Measurements from ENCODE around the gene FLNA.
"Not testable (repeated sequence)": the region's sequence is repeated elsewhere in the genome, so short reads cannot be mapped to it uniquely, and the experiment has no call there.

The FLNA gene

DNA sequence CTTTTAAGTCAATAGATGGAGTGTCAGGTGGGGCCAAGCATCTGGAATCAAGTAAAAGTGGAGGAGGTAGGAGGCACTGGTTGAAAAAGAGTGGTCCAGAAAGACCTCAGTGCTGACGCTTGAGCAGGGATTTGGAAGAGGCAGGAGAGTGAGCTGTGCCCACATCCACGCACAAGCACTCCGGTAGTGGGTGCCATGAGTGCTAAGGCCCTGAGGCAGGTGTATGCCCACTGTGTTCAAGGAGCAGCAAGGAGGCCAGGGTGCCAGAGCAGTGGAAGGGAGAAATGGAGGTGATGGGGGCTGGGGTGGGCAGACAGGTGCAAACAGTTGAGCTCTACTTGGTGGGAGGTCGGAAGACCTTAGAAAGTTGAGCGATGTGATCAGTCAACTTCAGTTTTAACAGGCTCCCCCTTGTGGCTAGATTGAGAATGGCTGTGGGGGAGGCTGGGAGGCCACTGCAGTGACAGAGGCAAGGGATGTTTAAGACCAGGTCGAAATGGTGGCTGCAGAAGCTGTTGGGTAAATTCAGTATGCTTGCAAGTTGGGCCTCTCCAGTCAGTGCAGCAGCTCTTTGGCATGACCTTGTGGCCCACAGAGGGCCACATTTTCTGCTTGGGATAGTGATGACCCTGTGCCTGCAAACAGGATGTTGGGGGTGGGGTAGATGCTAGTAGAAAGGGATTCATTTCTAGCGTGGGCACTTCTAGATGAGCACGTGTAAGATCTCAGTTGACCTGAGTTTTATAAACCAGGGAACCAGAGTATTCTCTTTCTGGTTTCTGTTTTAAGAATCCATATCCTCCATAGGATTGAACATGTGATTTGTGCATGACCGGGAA lies 66.1 kb downstream of the FLNA start:
- H3K27me3 ChIP-seq (replicated peaks; ENCODE audit: control insufficient read depth, insufficient read depth, low read length): peaks cover 49% of the 10 kb centered on the region
- H3K9ac ChIP-seq (ENCODE audit: low read length): no peak overlapping the region
- no peaks in the 10 kb centered on the region for H3K9me3 ChIP-seq (ENCODE audit: control insufficient read depth, low read length)
- peaks cover 8% of the 10 kb centered on the region for H3K4me1 ChIP-seq (ENCODE audit: control insufficient read depth, insufficient read depth, low read length)
- H3K36me3 ChIP-seq (ENCODE audit: control insufficient read depth, insufficient read depth, low read length, severe bottlenecking): no peaks in the 10 kb centered on the region
- no peak overlapping the region for H3K4me3 ChIP-seq (ENCODE audit: low read length)
- DNase-seq (ENCODE audit: low read depth): peak; percentile 60

DNA sequence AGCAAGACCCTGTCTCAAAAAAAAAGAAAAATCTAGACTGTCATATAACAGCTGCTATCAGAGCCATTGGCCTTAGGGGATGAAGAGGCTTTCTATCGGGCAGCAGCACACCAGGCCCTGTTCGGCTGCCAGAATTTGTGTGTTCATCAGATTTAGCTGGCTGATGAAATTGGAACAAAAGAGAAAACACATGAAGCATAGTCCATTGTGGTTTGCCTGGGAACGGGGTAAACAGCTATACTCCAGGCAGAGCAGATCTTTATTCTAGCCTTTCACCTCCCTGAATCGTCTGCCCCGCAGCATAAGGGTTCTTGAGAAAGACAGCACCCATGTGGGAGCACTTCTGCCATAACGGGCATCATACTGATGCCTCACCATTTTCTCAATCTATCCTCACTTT lies 67.2 kb downstream of the FLNA start:
- DNase-seq (ENCODE audit: low read depth): peak; percentile 13
- Histone ChIP-seq H3K9ac (ENCODE audit: low read length) (no peak overlapping the region), H3K4me3 (ENCODE audit: low read length) (no peak overlapping the region), H3K4me1 (ENCODE audit: control insufficient read depth, insufficient read depth, low read length) (peaks cover 8% of the 10 kb centered on the region), H3K27me3 (replicated peaks; ENCODE audit: control insufficient read depth, insufficient read depth, low read length) (peaks cover 41% of the 10 kb centered on the region), H3K36me3 (ENCODE audit: control insufficient read depth, insufficient read depth, low read length, severe bottlenecking) (no peaks in the 10 kb centered on the region), H3K9me3 (ENCODE audit: control insufficient read depth, low read length) (no peaks in the 10 kb centered on the region)

DNA sequence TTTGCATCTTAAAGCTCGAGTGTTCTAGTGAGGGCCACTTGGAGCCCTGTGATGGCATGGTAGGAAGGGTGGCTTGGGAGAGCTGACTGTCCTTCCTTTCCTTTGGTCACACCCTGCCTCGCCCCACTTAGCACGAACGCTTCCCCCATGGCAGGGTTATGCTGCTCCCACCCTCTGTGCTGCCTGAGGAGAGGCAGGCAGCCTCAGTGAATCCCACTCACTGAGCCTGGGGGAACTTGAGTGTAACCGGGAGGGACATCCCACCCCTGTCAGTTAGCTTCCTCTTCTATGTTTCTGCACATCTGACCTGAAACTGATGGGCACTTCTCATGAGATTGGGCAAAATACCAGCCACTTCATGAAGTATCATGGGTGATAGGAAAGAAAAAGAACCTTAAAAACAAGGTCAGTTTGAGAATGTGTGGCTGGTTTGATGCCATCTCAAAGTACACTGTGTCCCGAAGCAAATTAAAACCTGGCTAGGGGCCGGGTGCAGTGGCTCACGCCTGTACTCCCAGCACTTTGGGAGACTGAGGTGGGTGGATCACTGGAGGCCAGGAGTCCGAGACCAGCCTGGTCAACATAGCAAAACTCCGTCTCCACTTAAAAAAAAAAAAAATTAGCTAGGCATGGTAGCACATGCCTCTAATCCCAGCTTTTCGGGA lies 68.8 kb downstream of the FLNA start:
- Histone ChIP-seq H3K4me1 (ENCODE audit: control insufficient read depth, insufficient read depth, low read length) (peaks cover 8% of the 10 kb centered on the region), H3K27me3 (replicated peaks; ENCODE audit: control insufficient read depth, insufficient read depth, low read length) (peaks cover 26% of the 10 kb centered on the region), H3K4me3 (ENCODE audit: low read length) (no peak overlapping the region), H3K9ac (ENCODE audit: low read length) (no peak overlapping the region), H3K36me3 (ENCODE audit: control insufficient read depth, insufficient read depth, low read length, severe bottlenecking) (no peaks in the 10 kb centered on the region), H3K9me3 (ENCODE audit: control insufficient read depth, low read length) (no peaks in the 10 kb centered on the region)
- no peak for DNase-seq (ENCODE audit: low read depth)

DNA sequence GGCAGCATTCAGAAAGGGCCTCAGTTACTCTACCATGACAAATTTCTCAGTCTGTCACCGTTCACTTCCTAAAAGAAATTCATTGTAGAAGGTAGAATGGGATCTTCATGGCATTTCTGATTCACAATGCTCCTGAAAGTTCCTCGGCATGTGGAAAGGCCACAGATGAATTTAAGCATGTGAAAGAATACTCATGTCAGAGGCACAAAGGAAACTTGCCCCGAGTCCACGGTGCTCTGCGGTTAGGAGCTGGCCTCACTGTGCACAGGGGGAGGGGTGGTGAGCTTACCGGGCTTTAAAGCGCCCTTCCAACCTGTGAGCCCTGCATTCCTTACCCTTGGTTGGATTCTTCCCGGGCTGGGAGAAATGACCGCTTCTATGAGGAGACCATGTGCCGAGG lies 69.6 kb downstream of the FLNA start:
- H3K36me3 ChIP-seq (ENCODE audit: control insufficient read depth, insufficient read depth, low read length, severe bottlenecking): no peaks in the 10 kb centered on the region
- H3K4me3 ChIP-seq (ENCODE audit: low read length): no peak overlapping the region
- no peak overlapping the region for H3K9ac ChIP-seq (ENCODE audit: low read length)
- peaks cover 8% of the 10 kb centered on the region for H3K4me1 ChIP-seq (ENCODE audit: control insufficient read depth, insufficient read depth, low read length)
- H3K9me3 ChIP-seq (ENCODE audit: control insufficient read depth, low read length): no peaks in the 10 kb centered on the region
- peaks cover 26% of the 10 kb centered on the region for H3K27me3 ChIP-seq (replicated peaks; ENCODE audit: control insufficient read depth, insufficient read depth, low read length)
- no peak for DNase-seq (ENCODE audit: low read depth)

DNA sequence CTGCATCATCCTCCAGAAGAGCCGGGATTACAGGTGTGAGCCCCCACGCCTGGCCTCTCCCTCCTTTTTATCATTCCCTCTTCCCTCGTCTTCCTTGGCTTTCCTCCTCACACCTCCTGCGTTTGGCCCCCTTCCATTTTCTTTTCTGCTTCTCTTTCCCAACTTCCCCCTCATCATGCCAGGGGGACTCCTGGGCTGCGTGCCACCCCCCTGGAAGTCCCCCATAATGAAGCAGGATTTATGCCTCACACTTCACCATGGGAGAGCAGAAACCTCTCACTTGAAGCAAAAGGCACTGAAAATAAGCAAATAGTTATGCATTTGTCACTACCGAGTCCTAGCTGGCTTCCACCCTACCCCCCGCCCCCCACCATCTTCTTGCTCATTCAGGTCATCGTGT lies 71.0 kb downstream of the FLNA start:
- H3K4me3 ChIP-seq (ENCODE audit: low read length): no peak overlapping the region
- no peak for DNase-seq (ENCODE audit: low read depth)
- no peak overlapping the region for H3K9ac ChIP-seq (ENCODE audit: low read length)
- H3K4me1 ChIP-seq (ENCODE audit: control insufficient read depth, insufficient read depth, low read length): peaks cover 8% of the 10 kb centered on the region
- no peaks in the 10 kb centered on the region for H3K9me3 ChIP-seq (ENCODE audit: control insufficient read depth, low read length)
- H3K27me3 ChIP-seq (replicated peaks; ENCODE audit: control insufficient read depth, insufficient read depth, low read length): peaks cover 26% of the 10 kb centered on the region
- H3K36me3 ChIP-seq (ENCODE audit: control insufficient read depth, insufficient read depth, low read length, severe bottlenecking): no peaks in the 10 kb centered on the region

DNA sequence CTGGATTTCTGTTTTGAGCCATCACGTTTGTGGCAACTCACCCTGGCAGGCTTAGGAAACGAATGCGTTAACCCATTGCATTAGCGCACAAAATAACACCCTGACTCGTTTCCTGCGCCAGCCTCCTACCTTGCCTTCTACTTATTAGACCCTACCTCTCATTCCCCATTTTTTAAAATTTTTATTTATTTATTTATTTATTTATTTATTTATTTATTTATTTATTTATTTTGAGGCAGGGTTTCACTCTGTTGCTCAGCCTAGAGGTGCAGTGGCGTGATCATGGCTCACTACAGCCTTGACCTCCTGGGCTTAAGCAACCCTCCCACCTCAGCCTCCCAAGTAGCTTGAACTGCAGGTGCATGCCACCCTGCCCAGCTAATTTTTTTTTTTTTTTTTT lies 71.4 kb downstream of the FLNA start:
- not testable (repeated sequence) for H3K36me3 ChIP-seq (ENCODE audit: control insufficient read depth, insufficient read depth, low read length, severe bottlenecking); H3K4me1 ChIP-seq (ENCODE audit: control insufficient read depth, insufficient read depth, low read length); H3K4me3 ChIP-seq (ENCODE audit: low read length); H3K9ac ChIP-seq (ENCODE audit: low read length); DNase-seq (ENCODE audit: low read depth); H3K9me3 ChIP-seq (ENCODE audit: control insufficient read depth, low read length)
- H3K27me3 ChIP-seq (replicated peaks; ENCODE audit: control insufficient read depth, insufficient read depth, low read length): peaks cover 29% of the 10 kb centered on the region

DNA sequence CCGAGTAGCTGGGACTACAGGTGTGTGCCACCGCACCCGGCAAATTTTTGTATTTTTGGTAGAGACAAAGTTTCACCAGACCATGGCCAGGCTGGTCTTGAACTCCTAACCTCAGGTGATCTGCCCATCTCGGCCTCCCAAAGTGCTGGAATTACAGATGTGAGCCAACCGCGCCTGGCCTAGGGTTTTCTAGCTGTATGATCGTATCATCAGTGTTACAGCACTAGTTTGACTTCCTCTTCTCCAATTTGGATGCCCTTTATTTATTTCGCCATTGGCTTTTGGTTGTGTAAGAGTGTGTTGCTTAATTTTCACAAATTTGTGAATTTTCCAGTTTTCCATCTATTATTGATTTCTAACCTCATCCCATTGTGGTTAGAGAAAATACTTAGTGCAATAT lies 73.6 kb downstream of the FLNA start:
- no peaks in the 10 kb centered on the region for H3K36me3 ChIP-seq (ENCODE audit: control insufficient read depth, insufficient read depth, low read length, severe bottlenecking)
- no peak for DNase-seq (ENCODE audit: low read depth)
- no peak overlapping the region for H3K4me3 ChIP-seq (ENCODE audit: low read length)
- H3K9me3 ChIP-seq (ENCODE audit: control insufficient read depth, low read length): no peaks in the 10 kb centered on the region
- peaks cover 28% of the 10 kb centered on the region for H3K27me3 ChIP-seq (replicated peaks; ENCODE audit: control insufficient read depth, insufficient read depth, low read length)
- no peaks in the 10 kb centered on the region for H3K4me1 ChIP-seq (ENCODE audit: control insufficient read depth, insufficient read depth, low read length)
- no peak overlapping the region for H3K9ac ChIP-seq (ENCODE audit: low read length)
